CD4-positive, CD25-positive, alpha-beta regulatory T cell (primary cell): ENCODE data around the gene KCNJ15. TPM values are rescaled to one million over a fixed set of nuclear protein-coding genes. Genes with fewer than 3 reads are reported as not detected.
A peak's percentile ranks its signal among the peaks of the same experiment; 100 is the strongest.

Experiments
- ATAC-seq, 2 donors: fragments of 150-1000 bp; cut with Tn5 transposase; one replicate each; pipeline ENCODE4 v1.10.0; 2021; ENCODE audit warnings: low read depth in 2 of 2, moderate number of reproducible peaks in 2 of 2, moderate library complexity in 1 of 2
- DNase-seq, 3 donors: peaks; one replicate each; pipeline versions ENCODE4 v3.0.0 to v3.0.0-alpha.2; 2012 to 2022; ENCODE audit warnings: mixed read lengths in 1 of 3
- H3K27ac ChIP-seq: one replicate; pipeline ENCODE4 v1.7.0; 2013; ENCODE audit warnings: mild to moderate bottlenecking, low read length; ENCODE audit not compliant: insufficient read depth, poor library complexity, severe bottlenecking
- H3K27me3 ChIP-seq: one replicate; pipeline ENCODE4 v1.7.0; 2013; ENCODE audit warnings: low read length; ENCODE audit not compliant: control insufficient read depth, insufficient read depth
- H3K36me3 ChIP-seq: one replicate; pipeline ENCODE4 v1.7.0; 2013; ENCODE audit warnings: mild to moderate bottlenecking, low read length, moderate library complexity; ENCODE audit not compliant: control insufficient read depth, insufficient read depth
- H3K4me1 ChIP-seq: 2 replicates; pipeline ENCODE4 v1.7.0; 2013; ENCODE audit warnings: mild to moderate bottlenecking, low read length; ENCODE audit not compliant: insufficient read depth, control insufficient read depth, poor library complexity, severe bottlenecking
- H3K4me3 ChIP-seq: one replicate; pipeline ENCODE4 v1.7.0; 2013; ENCODE audit warnings: low read depth, mild to moderate bottlenecking, low read length, moderate library complexity
- H3K9me3 ChIP-seq, 2 experiments: 1 replicate in 1 of 2; 2 replicates in 1 of 2; pipeline ENCODE4 v1.7.0; 2013; ENCODE audit warnings: low read length in 2 of 2, mild to moderate bottlenecking in 1 of 2, moderate library complexity in 1 of 2; ENCODE audit not compliant: control insufficient read depth in 2 of 2
- H3K27ac Mint-ChIP-seq, 3 donors: one replicate each; pipeline ENCODE4 v1.8.0; 2020 to 2022; ENCODE audit warnings: mild to moderate bottlenecking in 3 of 3, mixed read lengths in 3 of 3, moderate library complexity in 2 of 3
- H3K27me3 Mint-ChIP-seq: one replicate; pipeline ENCODE4 v1.8.0; 2022; ENCODE audit warnings: mild to moderate bottlenecking, mixed read lengths
- H3K36me3 Mint-ChIP-seq: one replicate; pipeline ENCODE4 v1.8.0; 2020; ENCODE audit warnings: mixed read lengths
- H3K4me1 Mint-ChIP-seq, 4 donors: one replicate each; pipeline ENCODE4 v1.8.0; 2020 to 2022; ENCODE audit warnings: mixed read lengths in 4 of 4, mild to moderate bottlenecking in 1 of 4
- H3K4me3 Mint-ChIP-seq, 4 donors: one replicate each; pipeline ENCODE4 v1.8.0; 2020 to 2022; ENCODE audit warnings: mild to moderate bottlenecking in 4 of 4, mixed read lengths in 4 of 4, moderate library complexity in 3 of 4
- H3K9me3 Mint-ChIP-seq, 7 donors: one replicate each; pipeline ENCODE4 v1.8.0; 2020 to 2022; ENCODE audit warnings: mixed read lengths in 7 of 7, mild to moderate bottlenecking in 3 of 7, moderate library complexity in 2 of 7
- polyA plus RNA-seq, 4 donors: library from polyadenylated mRNA; unstranded; fragments of 300-500 nt; fragmentation: Illumina TruSeq; gene quantifications; one replicate each; pipeline ENCODE4 v1.2.3, GENCODE V29; 2021
- total RNA-seq: library from RNA; stranded (reverse); gene quantifications from one replicate; pipeline ENCODE4 v1.2.3, GENCODE V29; 2022

The KCNJ15 gene
- total and polyA plus RNA-seq, 5 donors from 2014 or later, result 0.10 TPM; not detected in 4

- H3K27me3 ChIP-seq, result no peaks in the 10 kb centered on the region
- H3K36me3 ChIP-seq, result no peaks in the 10 kb centered on the region
- ATAC-seq (no peak), DNase-seq (no peak)
- no peak overlapping the region for H3K27ac Mint-ChIP-seq
- H3K4me3 ChIP-seq, result no peak overlapping the region
- H3K9me3 Mint-ChIP-seq, result peaks cover 0 to 3% (median 0%) of the 10 kb centered on the region in 7 donors
- no peaks in the 10 kb centered on the region for H3K4me1 Mint-ChIP-seq
- H3K27me3 Mint-ChIP-seq, result no peaks in the 10 kb centered on the region
- H3K36me3 Mint-ChIP-seq, result no peaks in the 10 kb centered on the region
- H3K4me1 ChIP-seq, result no peaks in the 10 kb centered on the region
- no peaks in the 10 kb centered on the region for H3K9me3 ChIP-seq
- H3K27ac ChIP-seq, result no peak overlapping the region
- H3K4me3 Mint-ChIP-seq, result no peak overlapping the region
Observed at GRCh38 chr21:38254970-38255369, 1.8 kb upstream of the KCNJ15 start.

GRCh38 chr21:38255571-38256117 is 1.1 kb upstream of the KCNJ15 start:
- Mint-ChIP-seq H3K9me3 (peaks cover 0 to 3% (median 0%) of the 10 kb centered on the region in 7 donors), H3K4me1 (no peaks in the 10 kb centered on the region), H3K27me3 (no peaks in the 10 kb centered on the region), H3K36me3 (no peaks in the 10 kb centered on the region), H3K27ac (no peak overlapping the region), H3K4me3 (no peak overlapping the region)
- DNase-seq (no peak), ATAC-seq (no peak)
- Histone ChIP-seq H3K27me3 (no peaks in the 10 kb centered on the region), H3K36me3 (no peaks in the 10 kb centered on the region), H3K27ac (no peak overlapping the region), H3K4me3 (no peak overlapping the region), H3K9me3 (no peaks in the 10 kb centered on the region), H3K4me1 (no peaks in the 10 kb centered on the region)

- no peaks in the 10 kb centered on the region for H3K4me1 ChIP-seq
- no peaks in the 10 kb centered on the region for H3K36me3 ChIP-seq
- no peaks in the 10 kb centered on the region for H3K27me3 ChIP-seq
- ATAC-seq (no peak), DNase-seq (no peak)
- H3K4me3 ChIP-seq, result no peak overlapping the region
- H3K4me3 Mint-ChIP-seq, result no peak overlapping the region
- no peak overlapping the region for H3K27ac Mint-ChIP-seq
- no peaks in the 10 kb centered on the region for H3K36me3 Mint-ChIP-seq
- no peak overlapping the region for H3K27ac ChIP-seq
- H3K27me3 Mint-ChIP-seq, result no peaks in the 10 kb centered on the region
- H3K9me3 ChIP-seq, result no peaks in the 10 kb centered on the region
- no peaks in the 10 kb centered on the region for H3K9me3 Mint-ChIP-seq
- no peaks in the 10 kb centered on the region for H3K4me1 Mint-ChIP-seq
Observed at GRCh38 chr21:38257667-38258066, 876 bp downstream of the KCNJ15 start.

GRCh38 chr21:38258521-38259485 is 2.0 kb downstream of the KCNJ15 start:
- DNase-seq, result no peak
- no peak overlapping the region for H3K27ac Mint-ChIP-seq

GRCh38 chr21:38259665-38260064 is 2.9 kb downstream of the KCNJ15 start:
- DNase-seq (no peak), ATAC-seq (no peak)
- Mint-ChIP-seq H3K9me3 (no peaks in the 10 kb centered on the region), H3K4me3 (no peak overlapping the region), H3K36me3 (no peaks in the 10 kb centered on the region), H3K27ac (no peak overlapping the region), H3K27me3 (no peaks in the 10 kb centered on the region), H3K4me1 (no peaks in the 10 kb centered on the region)
- Histone ChIP-seq H3K4me1 (no peaks in the 10 kb centered on the region), H3K36me3 (no peaks in the 10 kb centered on the region), H3K9me3 (no peaks in the 10 kb centered on the region), H3K27ac (no peak overlapping the region), H3K4me3 (no peak overlapping the region), H3K27me3 (no peaks in the 10 kb centered on the region)

More at GRCh38 chr21:38258521-38259485, 2.0 kb downstream of the KCNJ15 start:
- H3K27me3 Mint-ChIP-seq, result no peaks in the 10 kb centered on the region
- H3K36me3 Mint-ChIP-seq, result no peaks in the 10 kb centered on the region
- no peak overlapping the region for H3K4me3 ChIP-seq
- no peaks in the 10 kb centered on the region for H3K27me3 ChIP-seq
- no peaks in the 10 kb centered on the region for H3K4me1 ChIP-seq
- no peak overlapping the region for H3K4me3 Mint-ChIP-seq
- no peaks in the 10 kb centered on the region for H3K9me3 Mint-ChIP-seq
- H3K36me3 ChIP-seq, result no peaks in the 10 kb centered on the region
- no peak overlapping the region for H3K27ac ChIP-seq
- H3K4me1 Mint-ChIP-seq, result no peaks in the 10 kb centered on the region
- ATAC-seq, result no peak
- H3K9me3 ChIP-seq, result no peaks in the 10 kb centered on the region

- Histone ChIP-seq H3K4me1 (no peaks in the 10 kb centered on the region), H3K27me3 (no peaks in the 10 kb centered on the region), H3K9me3 (no peaks in the 10 kb centered on the region), H3K27ac (no peak overlapping the region), H3K36me3 (no peaks in the 10 kb centered on the region), H3K4me3 (no peak overlapping the region)
- ATAC-seq (no peak), DNase-seq (no peak)
- Mint-ChIP-seq H3K27me3 (no peaks in the 10 kb centered on the region), H3K27ac (no peak overlapping the region), H3K4me3 (no peak overlapping the region), H3K9me3 (no peaks in the 10 kb centered on the region), H3K4me1 (no peaks in the 10 kb centered on the region), H3K36me3 (no peaks in the 10 kb centered on the region)
Observed at GRCh38 chr21:38260426-38260825, 3.6 kb downstream of the KCNJ15 start.

- Mint-ChIP-seq H3K4me3 (no peak overlapping the region), H3K4me1 (no peaks in the 10 kb centered on the region), H3K27ac (no peak overlapping the region), H3K27me3 (peaks cover 4% of the 10 kb centered on the region), H3K9me3 (no peaks in the 10 kb centered on the region), H3K36me3 (no peaks in the 10 kb centered on the region)
- ATAC-seq (no peak), DNase-seq (no peak)
- Histone ChIP-seq H3K4me3 (no peak overlapping the region), H3K36me3 (no peaks in the 10 kb centered on the region), H3K27ac (no peak overlapping the region), H3K4me1 (no peaks in the 10 kb centered on the region), H3K27me3 (no peaks in the 10 kb centered on the region), H3K9me3 (no peaks in the 10 kb centered on the region)
Observed at GRCh38 chr21:38261851-38262250, 5.1 kb downstream of the KCNJ15 start.

- Mint-ChIP-seq H3K4me1 (no peaks in the 10 kb centered on the region), H3K36me3 (no peaks in the 10 kb centered on the region), H3K9me3 (no peaks in the 10 kb centered on the region), H3K4me3 (peak overlapping the region in 1 of 4 donors; percentile 29), H3K27me3 (peaks cover 5% of the 10 kb centered on the region), H3K27ac (no peak overlapping the region)
- ATAC-seq (no peak), DNase-seq (no peak)
- Histone ChIP-seq H3K4me1 (no peaks in the 10 kb centered on the region), H3K27me3 (no peaks in the 10 kb centered on the region), H3K27ac (no peak overlapping the region), H3K4me3 (no peak overlapping the region), H3K36me3 (no peaks in the 10 kb centered on the region), H3K9me3 (no peaks in the 10 kb centered on the region)
Observed at GRCh38 chr21:38263493-38263892, 6.7 kb downstream of the KCNJ15 start.
